Astrocyte of the spinal cord (primary cell): ENCODE data around the gene MEGF11.
A peak's percentile ranks its signal among the peaks of the same experiment; 100 is the strongest.

ENCODE experiments used
- DNase-seq: peaks from one replicate; pipeline ENCODE4 v3.0.0; 2011; ENCODE audit warnings: low read depth, low spot score
- H3K4me3 ChIP-seq: 2 replicates; pipeline ENCODE4 v1.5.1; 2011; ENCODE audit warnings: low read depth, mild to moderate bottlenecking, low read length, moderate library complexity
- in situ Hi-C: cut with HindIII; loops from 2 replicates; pipeline ENCODE4 v1.10.0; 2017; ENCODE audit warnings: low sequenced_read_pairs
- TF ChIP-seq, protein P1 (sequence below): IDR thresholded peaks from 2 replicates; pipeline ENCODE4 v1.5.1; 2012; ENCODE audit warnings: low read depth, mild to moderate bottlenecking, low read length, inconsistent platforms

MEGF11 gene

DNA sequence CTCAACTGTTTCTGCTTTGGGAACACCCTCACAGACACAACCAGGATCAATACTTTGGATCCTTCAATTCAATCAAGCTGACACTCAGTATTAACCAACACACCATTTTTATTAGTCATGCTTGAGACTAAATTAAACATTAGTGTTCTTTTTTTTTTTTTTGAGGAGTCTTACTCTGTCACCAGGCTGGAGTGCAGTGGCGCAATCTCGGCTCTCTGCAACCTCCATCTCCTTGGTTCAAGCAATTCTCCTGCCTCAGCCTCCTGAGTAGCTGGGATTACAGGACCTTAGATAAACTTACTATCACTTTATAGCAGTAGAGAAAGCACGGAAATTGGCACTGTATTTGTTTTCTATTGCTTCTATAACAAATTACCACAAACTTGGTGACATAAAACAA is 386.3 kb downstream of the MEGF11 start:
- DNase-seq = no peak
- H3K4me3 ChIP-seq = no peak overlapping the region
- in situ Hi-C loops = no loop called here
- TF ChIP-seq, protein P1, sequence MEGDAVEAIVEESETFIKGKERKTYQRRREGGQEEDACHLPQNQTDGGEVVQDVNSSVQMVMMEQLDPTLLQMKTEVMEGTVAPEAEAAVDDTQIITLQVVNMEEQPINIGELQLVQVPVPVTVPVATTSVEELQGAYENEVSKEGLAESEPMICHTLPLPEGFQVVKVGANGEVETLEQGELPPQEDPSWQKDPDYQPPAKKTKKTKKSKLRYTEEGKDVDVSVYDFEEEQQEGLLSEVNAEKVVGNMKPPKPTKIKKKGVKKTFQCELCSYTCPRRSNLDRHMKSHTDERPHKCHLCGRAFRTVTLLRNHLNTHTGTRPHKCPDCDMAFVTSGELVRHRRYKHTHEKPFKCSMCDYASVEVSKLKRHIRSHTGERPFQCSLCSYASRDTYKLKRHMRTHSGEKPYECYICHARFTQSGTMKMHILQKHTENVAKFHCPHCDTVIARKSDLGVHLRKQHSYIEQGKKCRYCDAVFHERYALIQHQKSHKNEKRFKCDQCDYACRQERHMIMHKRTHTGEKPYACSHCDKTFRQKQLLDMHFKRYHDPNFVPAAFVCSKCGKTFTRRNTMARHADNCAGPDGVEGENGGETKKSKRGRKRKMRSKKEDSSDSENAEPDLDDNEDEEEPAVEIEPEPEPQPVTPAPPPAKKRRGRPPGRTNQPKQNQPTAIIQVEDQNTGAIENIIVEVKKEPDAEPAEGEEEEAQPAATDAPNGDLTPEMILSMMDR = no peak

DNA sequence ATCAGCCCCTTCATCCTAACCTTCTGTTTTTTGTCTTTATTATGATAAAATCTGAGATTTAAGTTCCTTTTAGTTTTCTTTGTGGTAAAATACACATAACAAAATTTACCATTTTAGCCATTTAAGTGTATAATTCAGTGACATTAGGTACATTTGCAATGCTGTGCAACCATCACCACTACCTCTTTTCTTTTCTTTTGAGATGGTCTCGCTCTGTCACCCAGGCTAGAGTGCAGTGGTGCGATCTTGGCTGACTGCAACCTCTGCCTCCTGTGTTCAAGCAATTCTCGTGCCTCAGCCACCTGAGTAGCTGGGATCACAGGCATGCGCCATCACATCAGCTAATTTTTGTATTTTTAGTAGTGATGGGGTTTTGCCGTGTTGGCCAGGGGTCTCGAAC is 390.4 kb downstream of the MEGF11 start:
- in situ Hi-C loops = no loop called here
- DNase-seq = no peak
- TF ChIP-seq, protein P1 = no peak
- no peak overlapping the region for H3K4me3 ChIP-seq

DNA sequence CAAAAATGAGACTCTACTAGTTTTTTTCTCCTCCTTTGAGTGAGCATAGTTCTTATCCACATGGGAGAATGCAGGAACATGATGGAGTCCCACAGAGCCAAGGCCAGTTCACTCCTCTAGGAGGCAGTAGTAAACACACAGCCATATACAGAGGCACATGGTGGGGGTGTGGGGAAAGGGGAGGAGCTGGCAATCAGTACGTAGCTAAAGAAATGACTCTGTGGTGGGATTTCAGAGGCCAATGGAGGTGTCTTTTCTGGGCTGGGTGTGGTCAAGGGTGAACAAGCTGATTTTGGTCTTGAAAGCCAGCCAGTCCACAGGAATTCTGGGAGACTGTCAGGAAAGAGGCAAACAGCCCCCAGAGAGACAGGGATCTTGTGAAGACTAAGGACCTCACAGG is 390.9 kb downstream of the MEGF11 start:
- in situ Hi-C loops = no loop called here
- DNase-seq = peak; percentile 61
- TF ChIP-seq, protein P1 = peak; percentile 64
- no peak overlapping the region for H3K4me3 ChIP-seq

DNA sequence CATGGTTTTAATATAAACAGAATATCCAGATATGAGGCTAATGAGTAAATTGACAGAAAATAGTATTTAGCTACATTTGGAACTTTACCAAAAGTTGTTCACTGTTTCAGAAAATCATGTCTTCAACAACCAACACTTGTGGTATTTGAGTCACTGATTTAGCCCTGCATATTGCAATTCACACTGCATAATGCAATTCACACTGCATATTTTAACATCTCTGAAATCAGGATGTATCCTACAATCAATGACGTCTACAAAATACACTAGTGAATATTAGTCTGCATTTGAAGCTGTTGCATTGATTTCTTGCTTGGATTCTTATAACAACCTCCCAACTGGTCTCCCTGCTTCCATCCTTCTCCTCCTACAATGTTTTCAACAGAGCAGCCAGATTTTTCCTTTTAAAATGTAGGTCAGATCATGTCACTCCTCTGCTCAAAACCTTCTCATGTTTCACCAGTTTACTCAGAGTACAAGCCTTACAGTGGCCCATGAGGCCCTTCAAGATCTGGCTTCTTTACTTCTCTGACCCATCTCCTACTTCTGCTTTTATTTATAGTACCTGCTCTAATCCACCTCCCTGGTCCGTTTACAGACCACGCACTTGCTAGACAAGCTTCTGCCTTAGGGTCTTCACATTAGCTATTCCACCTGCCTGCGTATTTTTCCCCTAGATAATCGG is 395.7 kb downstream of the MEGF11 start:
- in situ Hi-C loops = no loop called here
- no peak for DNase-seq

DNA sequence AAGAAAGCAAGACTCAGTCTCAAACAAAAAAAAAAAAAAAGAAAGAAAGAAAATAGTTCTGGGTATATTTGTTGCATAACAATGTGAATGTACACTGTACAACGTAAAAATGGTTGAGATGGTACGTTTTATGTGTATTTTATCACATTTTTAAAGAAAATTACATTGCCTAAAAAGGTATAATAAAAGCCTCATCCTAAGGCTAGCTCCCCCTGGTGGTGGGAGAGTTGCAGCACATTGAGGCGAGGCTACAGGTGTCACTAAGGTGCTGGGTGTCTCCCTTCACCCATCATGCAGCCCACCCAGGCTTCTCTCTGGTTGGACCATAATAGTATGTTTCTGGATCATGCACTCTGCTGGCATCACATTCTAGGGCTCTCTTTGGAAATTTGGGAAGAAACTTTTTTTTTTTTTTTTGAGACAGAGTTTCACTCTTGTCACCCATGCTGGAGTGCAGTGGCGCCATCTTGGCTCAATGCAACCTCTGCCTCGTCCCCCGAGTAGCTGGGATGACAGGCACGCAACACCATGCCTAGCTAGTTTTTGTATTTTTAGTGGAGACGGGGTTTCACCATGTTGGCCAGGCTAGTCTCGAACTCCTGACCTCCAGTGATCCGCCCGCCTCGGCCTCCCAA is 396.6 kb downstream of the MEGF11 start:
- in situ Hi-C loops = no loop called here
- no peak overlapping the region for H3K4me3 ChIP-seq
- peak; percentile 42 for DNase-seq
- TF ChIP-seq, protein P1 = peak; percentile 93

More for the DNA sequence above, 395.7 kb downstream of the MEGF11 start:
- no peak overlapping the region for H3K4me3 ChIP-seq
- TF ChIP-seq, protein P1 = no peak

DNA sequence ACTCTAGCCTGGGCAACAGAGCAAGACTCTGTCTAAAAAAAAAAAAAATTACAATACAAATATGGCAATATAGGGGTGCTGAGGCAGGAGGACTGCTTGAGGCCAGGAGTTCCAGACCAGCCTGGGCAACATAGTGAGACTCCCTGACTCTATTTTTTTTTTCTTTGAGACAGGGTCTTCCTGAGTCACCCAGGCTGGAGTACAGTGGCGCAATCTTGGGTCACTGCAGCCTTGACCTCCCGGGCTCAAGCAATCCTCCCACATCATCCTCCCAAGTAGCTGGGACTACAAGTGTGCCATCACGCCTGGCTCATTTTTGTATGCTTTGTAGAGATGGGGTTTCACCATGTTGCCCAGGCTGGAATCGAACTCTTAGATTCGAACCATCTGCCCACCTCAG is 401.6 kb downstream of the MEGF11 start:
- TF ChIP-seq, protein P1 = no peak
- DNase-seq = no peak
- in situ Hi-C loops = no loop called here
- H3K4me3 ChIP-seq = no peak overlapping the region
